Measurements from ENCODE around the gene GPC5.
A peak's percentile ranks its signal among the peaks of the same experiment; 100 is the strongest.

The GPC5 gene

DNA sequence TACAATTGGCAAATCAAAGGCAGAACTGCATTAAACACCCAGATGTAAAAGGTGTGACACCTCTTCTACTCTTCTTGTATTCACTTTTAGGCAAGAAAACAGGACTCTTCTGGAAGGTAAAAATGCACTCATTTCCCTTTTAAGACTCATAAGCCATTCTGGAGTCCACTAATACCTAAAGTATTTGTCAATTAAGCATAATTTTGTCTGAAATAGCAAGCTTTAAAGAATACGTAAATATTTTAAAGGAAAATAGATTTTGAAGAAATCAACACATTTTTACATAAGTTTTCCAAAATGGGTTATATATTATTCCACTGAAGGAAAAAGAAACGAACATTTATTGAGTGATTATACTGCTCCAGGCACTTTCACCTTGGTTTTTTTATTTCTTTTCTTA, 1166.5 kb downstream of the GPC5 start:
- intact Hi-C loops (cut with DNase I), result no loop called here

DNA sequence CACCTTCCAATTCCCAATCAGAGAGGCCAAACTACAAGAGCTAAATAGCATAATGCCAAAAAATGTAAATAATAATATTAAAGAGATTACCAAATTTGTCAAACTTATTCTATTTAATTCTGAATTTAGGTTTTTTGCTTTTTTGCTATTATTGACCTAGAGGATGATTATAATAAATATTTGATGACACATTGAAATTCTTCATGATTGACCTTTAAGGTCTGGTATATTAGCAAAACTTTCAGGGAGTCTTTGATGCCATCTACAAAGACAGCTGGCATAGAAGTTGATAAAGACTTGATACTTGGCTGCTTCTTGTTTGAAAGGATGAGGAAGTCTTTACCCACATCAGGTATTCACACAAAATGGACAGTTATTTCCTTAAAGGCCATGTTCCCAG, 1168.3 kb downstream of the GPC5 start:
- intact Hi-C loops (cut with DNase I), result no loop called here
- DNase-seq, result no peak

More for the DNA sequence above, 1166.5 kb downstream of the GPC5 start:
- no peak for DNase-seq

DNA sequence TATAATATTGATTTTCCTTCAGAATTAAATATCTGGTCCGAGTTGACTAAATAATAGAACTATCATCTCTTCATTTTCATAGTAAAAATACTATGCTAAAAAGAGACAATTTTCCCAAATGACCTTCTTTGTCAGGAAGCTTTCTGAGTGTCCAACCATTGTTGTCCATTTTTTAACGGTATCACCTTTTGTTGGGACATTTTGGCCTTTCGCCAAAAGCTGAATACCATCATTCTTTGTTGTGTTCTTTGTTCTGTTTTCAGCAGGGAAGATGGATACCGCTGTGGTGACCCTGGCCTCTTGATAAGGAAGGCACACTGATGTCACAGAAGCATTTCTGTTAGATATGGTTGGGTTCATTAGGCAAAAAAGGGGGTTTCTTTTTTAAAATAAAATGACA, 1173.8 kb downstream of the GPC5 start:
- DNase-seq, result no peak
- intact Hi-C loops (cut with DNase I), result no loop called here

DNA sequence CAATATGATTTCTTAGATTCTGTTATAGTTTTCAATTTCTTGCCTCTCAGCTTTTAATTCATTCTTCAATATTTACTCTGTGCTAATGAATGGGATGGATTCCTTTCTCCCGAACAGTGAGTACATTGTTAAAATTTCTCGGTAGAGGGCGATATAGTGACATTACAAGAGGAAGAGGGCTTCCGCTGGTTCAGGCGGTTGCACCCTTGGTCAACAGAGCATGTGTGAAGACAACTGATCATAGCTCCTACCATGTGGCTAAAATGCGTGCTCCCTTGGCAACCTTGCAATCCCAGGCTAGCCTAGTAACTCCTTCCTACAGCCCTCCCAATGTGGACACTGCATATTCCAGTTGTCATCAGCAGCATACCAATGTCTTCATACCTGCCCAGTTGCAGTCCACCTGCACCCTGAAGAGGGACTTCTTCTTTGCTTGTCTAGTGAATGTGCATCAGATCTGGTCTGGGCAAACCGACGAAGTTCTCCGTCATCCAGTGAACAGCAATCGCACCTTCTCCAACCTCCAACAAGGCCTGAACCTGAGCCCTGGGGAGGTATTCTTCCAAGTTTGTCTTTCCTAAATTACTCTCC, 1175.1 kb downstream of the GPC5 start:
- peak in 1 of 10 donors; percentile 29 for DNase-seq
- intact Hi-C loops (cut with DNase I), result no loop called here

DNA sequence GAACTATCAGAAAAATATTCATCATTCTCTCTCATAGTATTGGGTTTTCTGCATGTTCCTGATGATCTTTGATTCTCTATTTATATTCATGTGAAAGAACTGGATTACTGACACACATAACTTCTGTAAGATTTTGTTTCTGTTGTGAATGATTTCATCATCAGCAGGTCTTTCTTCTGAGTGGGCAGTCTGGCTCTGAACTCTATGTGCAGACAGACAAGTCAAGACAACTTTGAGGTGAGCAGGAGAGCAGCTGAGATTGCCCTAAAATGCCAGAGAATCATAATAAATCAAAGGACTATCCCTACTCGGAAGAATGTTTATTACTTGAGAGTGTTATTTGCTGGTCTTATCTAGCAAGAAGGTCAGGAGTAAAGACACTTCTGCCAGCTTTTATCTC, 1176.1 kb downstream of the GPC5 start:
- intact Hi-C loops (cut with DNase I), result no loop called here

DNA sequence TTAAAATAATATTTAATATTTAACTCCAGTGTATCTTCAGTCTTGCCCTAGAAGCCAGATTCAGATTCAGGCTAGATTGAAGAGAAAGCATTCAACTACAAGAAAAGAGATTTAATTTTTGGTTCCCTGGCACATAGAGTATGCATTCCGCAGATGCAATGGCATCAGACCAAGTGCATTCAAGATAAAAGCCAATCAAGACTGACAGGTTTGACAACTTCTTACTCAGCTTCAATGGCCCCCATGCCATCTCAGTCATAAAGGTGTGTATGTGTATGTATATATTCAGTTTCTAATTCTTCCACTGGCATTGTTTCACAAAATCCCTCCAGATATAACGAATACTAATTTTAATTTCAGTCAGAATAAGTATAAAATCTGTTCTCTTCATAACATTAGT, 1177.4 kb downstream of the GPC5 start:
- no peak for DNase-seq
- intact Hi-C loops (cut with DNase I), result no loop called here

More for the DNA sequence above, 1176.1 kb downstream of the GPC5 start:
- DNase-seq, result no peak

DNA sequence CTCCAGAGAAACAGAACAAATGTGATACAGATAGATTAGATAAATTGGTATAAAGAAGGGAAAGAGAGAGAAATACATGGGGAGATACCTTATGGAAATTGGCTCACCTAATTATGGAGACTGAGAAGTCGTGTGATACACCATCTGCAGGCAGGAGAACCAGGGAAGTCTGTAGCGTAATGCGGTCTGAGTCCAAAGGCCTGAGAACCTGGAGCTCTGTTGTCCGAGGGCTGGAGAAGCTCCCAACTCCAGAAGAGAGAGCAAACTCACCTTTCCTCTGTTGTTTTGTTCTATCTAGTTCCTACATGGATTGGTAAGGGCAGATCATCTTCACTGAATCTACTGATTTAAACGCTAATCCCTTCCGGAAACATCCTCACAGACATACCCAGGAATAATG, 1179.9 kb downstream of the GPC5 start:
- DNase-seq, result no peak
- intact Hi-C loops (cut with DNase I), result no loop called here

DNA sequence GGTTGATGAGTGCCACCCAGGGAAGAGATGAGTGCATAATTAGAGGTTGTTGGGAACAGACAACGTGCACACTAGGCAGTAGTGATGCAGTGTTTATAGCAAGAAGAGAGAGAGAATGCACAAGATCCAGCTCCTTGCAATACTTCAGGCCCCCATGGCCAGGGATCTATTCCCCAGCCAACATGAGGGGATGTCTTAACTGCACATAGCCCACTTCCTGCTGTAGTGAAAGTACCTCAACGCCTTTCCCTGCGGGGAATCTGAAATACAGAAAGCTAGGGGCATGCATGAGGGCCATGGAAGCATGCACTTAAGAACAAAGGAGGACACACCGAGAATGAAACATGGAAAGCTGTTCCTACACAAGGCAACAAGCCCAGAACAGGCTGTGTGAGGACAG, 1191.5 kb downstream of the GPC5 start:
- intact Hi-C loops (cut with DNase I), result no loop called here
- no peak for DNase-seq

DNA sequence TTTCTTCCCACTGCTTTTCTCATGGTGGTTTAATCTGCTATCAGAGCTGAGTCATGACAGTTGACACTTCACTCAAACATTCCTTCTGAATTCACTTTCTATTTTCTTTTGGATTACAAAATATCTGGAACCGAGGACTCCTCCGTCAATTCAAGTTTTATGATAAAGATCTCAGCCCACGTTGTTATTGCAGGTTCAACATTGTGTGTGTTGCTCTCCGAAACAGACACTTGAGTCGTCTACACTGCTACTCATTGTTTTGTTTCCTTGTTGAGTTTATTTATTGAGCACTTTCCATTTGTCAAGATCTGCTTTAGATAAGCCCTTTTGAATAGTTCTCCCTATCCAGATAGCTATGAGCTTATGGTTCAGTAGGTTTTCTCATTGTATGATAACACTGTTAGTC, 1192.1 kb downstream of the GPC5 start:
- intact Hi-C loops (cut with DNase I), result no loop called here
- no peak for DNase-seq

DNA sequence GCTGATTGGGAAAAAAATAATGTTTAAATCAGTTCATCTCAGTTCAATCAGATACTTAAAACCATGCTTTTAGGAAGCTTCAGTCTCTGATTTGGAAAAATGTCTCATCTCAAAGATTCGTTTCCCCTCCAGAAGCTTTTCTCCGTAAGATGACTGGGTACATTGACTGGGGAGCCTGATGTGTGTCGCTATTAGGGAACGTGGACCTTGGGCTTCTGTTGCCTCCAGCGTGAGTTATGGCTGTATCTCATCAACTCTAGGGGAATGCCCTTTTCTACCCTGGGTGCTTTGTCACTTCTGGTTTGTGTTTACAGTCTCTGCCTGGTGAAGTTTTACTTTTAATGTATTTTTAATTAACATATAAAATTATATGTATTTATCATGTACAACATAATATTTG, 1192.7 kb downstream of the GPC5 start:
- intact Hi-C loops (cut with DNase I), result no loop called here
- no peak for DNase-seq

DNA sequence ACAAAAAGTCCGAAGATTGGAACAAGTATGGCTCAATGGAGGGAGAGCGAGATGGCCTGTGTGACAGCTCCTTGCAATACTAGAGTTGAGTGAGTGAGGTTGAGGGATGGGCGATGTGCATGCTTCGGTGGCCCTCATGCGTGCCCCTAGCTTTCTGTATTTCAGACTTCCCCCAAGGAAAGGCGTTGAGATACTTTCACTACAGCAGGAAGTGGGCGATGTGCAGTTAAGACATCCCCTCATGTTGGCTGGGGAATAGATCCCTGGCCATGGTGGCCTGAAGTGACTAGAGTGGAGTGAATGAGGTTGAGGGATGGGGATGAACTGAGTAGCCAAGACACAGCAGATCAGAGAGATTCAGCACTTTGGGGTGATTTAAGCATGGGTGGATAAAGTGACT, 1194.3 kb downstream of the GPC5 start:
- intact Hi-C loops (cut with DNase I), result no loop called here
- DNase-seq, result peak in 1 of 10 donors; percentile 41

DNA sequence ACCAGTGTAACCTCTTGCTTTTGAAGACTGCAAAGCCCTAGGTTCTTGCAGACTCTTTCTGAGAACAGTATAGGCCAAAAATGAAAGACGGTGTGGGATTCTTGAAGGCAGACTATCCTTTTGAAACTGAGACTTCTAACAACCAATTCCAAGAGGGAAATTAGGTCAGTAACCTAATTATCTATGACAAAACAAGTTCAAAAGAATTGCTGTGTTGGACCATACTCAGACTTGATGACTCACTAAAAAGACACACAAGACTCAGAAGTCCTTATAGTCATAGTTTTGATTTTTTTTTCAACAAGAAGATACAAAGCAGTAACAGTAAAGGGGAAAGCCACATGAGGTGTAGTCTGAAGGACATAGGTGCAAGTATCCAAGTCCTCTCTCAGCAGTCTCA, 1204.1 kb downstream of the GPC5 start:
- intact Hi-C loops (cut with DNase I), result no loop called here
- DNase-seq, result no peak

DNA sequence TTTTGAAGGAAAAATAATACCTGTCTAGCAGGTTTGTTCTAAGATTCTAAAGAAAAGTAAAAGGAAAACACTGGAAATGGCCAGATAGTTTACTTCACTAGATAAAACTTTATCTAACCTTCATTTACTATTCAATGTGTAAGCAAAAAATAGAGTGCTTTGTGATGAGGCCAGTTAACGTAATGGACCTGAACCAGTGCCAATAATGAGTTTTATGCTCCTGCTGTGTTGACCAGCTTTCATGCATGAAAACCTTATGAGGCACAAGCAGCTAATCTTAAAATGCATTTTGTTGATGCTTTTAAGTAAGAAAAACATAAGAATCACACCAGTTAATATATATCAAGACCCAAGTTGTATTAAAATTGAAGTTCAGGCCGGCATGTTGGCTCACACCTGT, 1211.0 kb downstream of the GPC5 start:
- no peak for DNase-seq
- intact Hi-C loops (cut with DNase I), result no loop called here

DNA sequence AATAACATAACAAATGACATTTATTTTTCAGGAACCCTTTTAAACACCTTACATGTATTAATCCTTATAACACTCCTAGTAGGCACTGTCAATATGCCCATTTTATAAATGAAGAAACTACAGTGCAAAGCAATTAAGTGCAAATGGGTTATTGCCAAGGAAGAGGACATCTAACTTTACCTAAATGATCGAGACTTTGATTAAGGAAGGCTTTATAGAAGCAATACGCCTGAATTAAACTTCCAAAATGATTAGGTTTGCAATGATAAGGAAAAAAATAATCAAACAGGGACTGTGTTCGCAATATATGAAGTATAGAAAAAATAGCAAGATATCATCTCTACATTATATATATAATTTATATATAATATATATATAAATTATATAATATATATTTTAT, 1214.5 kb downstream of the GPC5 start:
- intact Hi-C loops (cut with DNase I), result no loop called here
- DNase-seq, result no peak

DNA sequence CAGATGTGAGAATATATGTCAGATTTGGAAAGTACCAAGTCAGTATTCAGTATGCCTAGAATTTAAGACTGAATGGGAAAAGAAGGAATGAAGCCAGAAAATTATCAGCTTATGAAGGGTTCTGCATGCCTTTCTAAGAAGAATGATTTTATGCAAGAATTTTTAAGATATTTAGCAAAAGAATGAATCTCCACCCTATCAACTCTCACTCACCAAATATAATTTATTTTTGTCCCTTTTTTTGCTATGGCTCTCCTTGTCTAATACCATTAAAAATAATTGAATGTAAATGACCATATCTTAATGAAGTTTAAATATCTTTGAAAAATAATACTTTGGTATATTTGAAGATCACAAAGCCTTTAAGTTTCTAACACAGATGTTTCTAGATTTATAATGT, 1215.5 kb downstream of the GPC5 start:
- DNase-seq, result no peak
- intact Hi-C loops (cut with DNase I), result no loop called here

DNA sequence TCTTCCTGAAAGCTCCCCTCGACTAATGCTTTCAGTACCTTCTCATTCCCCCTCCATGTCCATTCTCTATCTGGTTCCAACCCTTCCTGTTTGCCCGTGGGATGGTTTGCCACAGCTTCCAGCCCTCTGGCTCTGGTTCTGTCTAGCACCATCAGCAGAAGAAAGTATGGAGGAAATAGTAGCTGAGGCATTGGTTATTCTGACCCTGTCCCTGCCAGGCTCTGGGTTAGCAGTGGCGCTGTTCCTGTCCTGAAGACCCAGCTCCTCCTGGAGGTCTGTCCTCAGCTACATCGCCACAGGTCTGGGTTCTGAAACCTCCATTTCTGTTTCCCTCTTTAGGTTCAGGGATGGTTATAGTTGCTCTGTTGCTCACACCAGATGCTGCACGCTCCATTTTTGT, 1223.6 kb downstream of the GPC5 start:
- intact Hi-C loops (cut with DNase I), result no loop called here
- DNase-seq, result no peak

DNA sequence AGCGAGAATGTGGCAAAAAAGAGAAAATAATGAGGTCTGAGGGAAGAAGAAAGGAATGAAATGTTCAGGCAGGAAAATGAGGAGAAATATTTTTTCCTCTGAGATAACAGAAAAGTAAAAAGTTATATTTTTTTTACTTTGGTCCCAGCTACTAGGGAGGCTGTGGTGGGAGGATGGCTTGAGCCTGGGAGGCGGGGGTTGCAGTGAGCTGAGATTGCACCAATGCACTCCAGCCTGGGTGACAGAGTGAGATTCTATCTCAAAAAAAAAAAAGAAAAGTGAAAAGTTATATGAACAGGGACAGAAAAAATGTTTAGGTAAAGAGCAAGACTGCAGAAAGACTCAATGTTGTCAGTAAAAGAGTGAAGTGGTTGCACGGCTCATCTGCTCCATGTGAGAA, 1224.5 kb downstream of the GPC5 start:
- DNase-seq, result peak in 2 of 10 donors; percentile 60 to 84
- intact Hi-C loops (cut with DNase I), result no loop called here

DNA sequence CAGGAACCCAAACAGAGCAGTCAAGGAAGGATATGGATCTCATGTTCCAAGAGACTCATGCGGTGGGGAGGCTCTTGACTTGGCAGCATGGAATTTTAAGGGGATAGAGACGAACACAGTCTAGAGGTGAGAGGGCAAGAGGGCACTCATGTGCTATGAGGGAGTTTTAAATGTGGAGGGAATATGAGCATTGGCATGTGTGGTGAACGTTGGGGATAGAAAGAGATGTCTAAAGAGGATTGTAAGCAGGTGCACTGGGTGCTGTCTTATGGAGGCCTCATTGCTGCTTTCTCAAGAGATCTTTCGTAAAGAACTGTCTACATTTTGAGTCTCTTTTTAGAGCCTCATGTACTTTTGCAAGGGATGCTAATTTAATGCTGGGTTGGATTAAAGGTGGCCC, 1227.9 kb downstream of the GPC5 start:
- DNase-seq, result no peak
- intact Hi-C loops (cut with DNase I), result no loop called here

DNA sequence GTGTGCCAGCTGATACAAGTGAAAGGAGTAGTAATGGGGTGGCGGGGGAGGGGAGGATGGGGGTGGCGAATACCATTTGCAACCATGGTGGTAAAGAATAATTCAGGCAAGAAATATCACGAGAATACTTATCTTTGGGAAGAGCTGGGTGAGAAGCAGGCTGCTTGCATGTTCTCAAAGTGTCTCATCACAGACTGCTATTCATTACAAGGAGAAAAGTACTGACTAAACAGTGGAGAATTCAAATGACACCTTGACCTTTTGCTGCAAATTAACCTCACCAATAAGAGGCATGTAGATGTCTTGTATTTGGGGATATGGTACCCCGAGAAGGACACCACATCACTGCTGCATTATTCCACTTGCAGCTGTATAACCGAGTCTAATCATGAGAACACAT, 1242.5 kb downstream of the GPC5 start:
- intact Hi-C loops (cut with DNase I), result no loop called here

DNA sequence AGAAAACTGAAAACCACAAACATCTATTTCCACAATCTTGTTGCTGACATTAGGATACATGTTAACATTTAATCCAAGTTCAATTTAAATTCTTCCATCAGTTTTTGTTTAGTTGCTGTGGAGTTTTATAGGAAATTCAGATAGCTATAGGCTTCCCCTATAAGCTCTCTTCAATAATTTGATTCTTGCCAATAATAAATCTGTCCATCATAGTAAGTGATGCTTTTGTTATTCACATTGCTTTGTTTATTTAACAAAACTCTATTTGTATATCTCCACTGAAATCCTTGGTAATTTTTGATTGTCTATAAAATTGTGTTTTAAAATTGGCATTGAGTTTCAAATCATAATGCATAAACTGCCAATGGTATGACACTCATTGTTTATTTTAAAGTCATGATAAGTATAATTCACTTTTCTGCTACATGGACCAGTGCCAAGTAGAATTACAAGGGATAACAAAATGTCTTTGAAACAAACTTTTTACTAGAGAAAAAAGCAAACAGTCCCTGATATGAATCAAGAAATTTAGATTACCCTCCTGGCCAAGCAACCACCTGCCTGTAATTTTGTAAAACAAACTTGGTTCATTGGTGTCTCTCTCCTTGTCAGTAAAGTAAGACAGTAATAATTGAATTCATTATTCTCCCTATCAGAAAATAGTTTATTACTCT, 1250.9 kb downstream of the GPC5 start:
- intact Hi-C loops (cut with DNase I), result no loop called here
- no peak for DNase-seq

More for the DNA sequence above, 1242.5 kb downstream of the GPC5 start:
- no peak for DNase-seq

DNA sequence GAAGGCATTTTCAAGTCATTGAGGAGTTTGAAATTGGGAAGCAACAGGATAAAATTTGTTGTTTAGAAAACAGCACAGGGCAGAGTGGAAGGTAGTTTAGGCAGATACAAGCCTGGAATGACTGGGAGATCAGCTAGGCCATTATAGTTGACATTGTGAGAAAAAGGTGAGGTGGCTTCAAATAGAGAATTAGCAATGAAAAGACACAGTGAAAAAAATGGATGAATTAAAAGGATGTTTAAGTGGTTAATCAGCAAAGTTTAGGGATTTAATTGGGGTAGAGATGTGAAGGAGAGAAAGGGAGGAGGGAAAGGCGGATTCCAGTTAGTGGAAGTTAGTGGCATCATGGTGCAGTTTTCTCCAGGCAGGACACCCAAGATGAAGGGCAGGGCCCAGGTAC, 1257.7 kb downstream of the GPC5 start:
- DNase-seq, result no peak
- intact Hi-C loops (cut with DNase I), result no loop called here

DNA sequence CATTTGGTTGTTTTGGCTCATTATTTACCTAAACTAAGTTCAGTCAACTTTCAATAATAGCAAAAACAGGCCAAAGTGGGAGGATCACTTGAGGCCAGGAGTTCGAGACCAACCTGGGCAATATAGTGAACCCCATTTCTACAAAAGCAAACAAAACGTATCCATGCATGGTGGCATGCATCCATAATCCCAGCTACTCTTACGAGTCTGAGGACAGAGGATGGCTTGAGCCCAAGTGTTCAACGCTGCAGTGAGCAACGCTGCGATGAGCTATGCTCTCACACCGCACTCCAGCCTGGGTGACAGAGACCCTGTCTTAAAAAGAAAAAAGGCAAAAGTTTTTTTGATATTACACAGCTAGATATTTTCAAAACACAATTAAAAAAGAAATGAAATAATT, 1258.2 kb downstream of the GPC5 start:
- DNase-seq, result no peak
- intact Hi-C loops (cut with DNase I), result no loop called here

DNA sequence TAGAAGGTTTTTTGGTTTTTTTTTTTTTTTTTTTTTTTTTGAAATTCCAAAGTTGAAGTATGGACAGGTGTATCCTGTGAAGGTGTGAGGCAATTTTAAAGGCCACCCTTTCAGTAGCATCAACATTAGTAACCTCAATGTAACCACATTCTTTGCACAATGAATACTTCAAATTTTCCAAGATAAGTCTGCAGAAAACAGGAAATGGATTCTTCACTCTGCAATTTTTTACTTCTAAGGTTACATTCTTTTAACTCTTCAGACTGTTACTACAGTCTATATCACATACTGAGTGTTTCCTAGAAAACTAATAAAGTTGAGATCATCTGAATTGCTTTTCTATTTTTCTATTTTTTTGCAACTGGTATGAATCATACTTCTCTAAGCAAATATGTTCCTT, 1259.1 kb downstream of the GPC5 start:
- DNase-seq, result no peak
- intact Hi-C loops (cut with DNase I), result no loop called here

All from posterior cingulate gyrus (tissue), 11 donors.